Measurements from ENCODE around the gene RUNX2.

The RUNX2 gene

GRCh38 chr6:45387236-45387635, 59.1 kb downstream of the RUNX2 start:
- Histone ChIP-seq H3K79me2 (ENCODE audit: insufficient read depth, low read length) (no peaks in the 10 kb centered on the region), H2AFZ (ENCODE audit: low read length) (no peak overlapping the region), H3F3A (ENCODE audit: insufficient read depth, low read length) (no peaks in the 10 kb centered on the region), H3K9me2 (ENCODE audit: low read depth, low read length) (no peaks in the 10 kb centered on the region), H3K4me1 (ENCODE audit: insufficient read depth, low read length, severe bottlenecking) (no peaks in the 10 kb centered on the region), H3K27ac (ENCODE audit: low read depth, low read length, poor library complexity, severe bottlenecking) (no peak overlapping the region), H3K4me2 (ENCODE audit: low read length) (no peak overlapping the region), H3K4me3 (ENCODE audit: low read depth, low read length, poor library complexity, severe bottlenecking) (no peak overlapping the region), H3K9me3 (ENCODE audit: low read length) (no peaks in the 10 kb centered on the region), H3K27me3 (ENCODE audit: insufficient read depth, low read length) (no peaks in the 10 kb centered on the region), H4K20me1 (ENCODE audit: insufficient read depth, low read length) (no peaks in the 10 kb centered on the region), H3K9ac (ENCODE audit: low read length) (no peak overlapping the region), H3K36me3 (ENCODE audit: insufficient read depth, low read length) (no peaks in the 10 kb centered on the region)
- TF ChIP-seq CTCF (IDR thresholded peaks at IDR 0.05; ENCODE audit: low read length) (no peak), EZH2 (IDR thresholded peaks at IDR 0.05; ENCODE audit: borderline replicate concordance, low read length) (no peak)

- no peaks in the 10 kb centered on the region for H3K36me3 ChIP-seq (ENCODE audit: insufficient read depth, low read length)
- no peak for TF ChIP-seq EZH2 (IDR thresholded peaks at IDR 0.05; ENCODE audit: borderline replicate concordance, low read length)
- no peak overlapping the region for H3K27ac ChIP-seq (ENCODE audit: low read depth, low read length, poor library complexity, severe bottlenecking)
- H3K27me3 ChIP-seq (ENCODE audit: insufficient read depth, low read length): no peaks in the 10 kb centered on the region
- no peak overlapping the region for H2AFZ ChIP-seq (ENCODE audit: low read length)
- no peaks in the 10 kb centered on the region for H3K79me2 ChIP-seq (ENCODE audit: insufficient read depth, low read length)
- H3F3A ChIP-seq (ENCODE audit: insufficient read depth, low read length): no peaks in the 10 kb centered on the region
- no peak overlapping the region for H3K4me3 ChIP-seq (ENCODE audit: low read depth, low read length, poor library complexity, severe bottlenecking)
- no peaks in the 10 kb centered on the region for H4K20me1 ChIP-seq (ENCODE audit: insufficient read depth, low read length)
- H3K9me3 ChIP-seq (ENCODE audit: low read length): no peaks in the 10 kb centered on the region
- H3K4me1 ChIP-seq (ENCODE audit: insufficient read depth, low read length, severe bottlenecking): no peaks in the 10 kb centered on the region
- no peak overlapping the region for H3K9ac ChIP-seq (ENCODE audit: low read length)
- no peaks in the 10 kb centered on the region for H3K9me2 ChIP-seq (ENCODE audit: low read depth, low read length)
- H3K4me2 ChIP-seq (ENCODE audit: low read length): no peak overlapping the region
Measured at GRCh38 chr6:45388328-45388727, 60.2 kb downstream of the RUNX2 start.

- no peaks in the 10 kb centered on the region for H3K4me1 ChIP-seq (ENCODE audit: insufficient read depth, low read length, severe bottlenecking)
- no peaks in the 10 kb centered on the region for H3K9me2 ChIP-seq (ENCODE audit: low read depth, low read length)
- H4K20me1 ChIP-seq (ENCODE audit: insufficient read depth, low read length): no peaks in the 10 kb centered on the region
- no peaks in the 10 kb centered on the region for H3K36me3 ChIP-seq (ENCODE audit: insufficient read depth, low read length)
- H3K79me2 ChIP-seq (ENCODE audit: insufficient read depth, low read length): no peaks in the 10 kb centered on the region
- TF ChIP-seq EZH2 (IDR thresholded peaks at IDR 0.05; ENCODE audit: borderline replicate concordance, low read length): no peak
- TF ChIP-seq CTCF (IDR thresholded peaks at IDR 0.05; ENCODE audit: low read length): no peak
- H3K27ac ChIP-seq (ENCODE audit: low read depth, low read length, poor library complexity, severe bottlenecking): no peak overlapping the region
- H3K4me2 ChIP-seq (ENCODE audit: low read length): no peak overlapping the region
- H2AFZ ChIP-seq (ENCODE audit: low read length): no peak overlapping the region
- no peaks in the 10 kb centered on the region for H3F3A ChIP-seq (ENCODE audit: insufficient read depth, low read length)
- H3K27me3 ChIP-seq (ENCODE audit: insufficient read depth, low read length): no peaks in the 10 kb centered on the region
- H3K4me3 ChIP-seq (ENCODE audit: low read depth, low read length, poor library complexity, severe bottlenecking): no peak overlapping the region
- H3K9me3 ChIP-seq (ENCODE audit: low read length): no peaks in the 10 kb centered on the region
- no peak overlapping the region for H3K9ac ChIP-seq (ENCODE audit: low read length)
Measured at GRCh38 chr6:45394586-45395095, 66.5 kb downstream of the RUNX2 start.

Data from OCI-LY1 (cell line).